ENCODE data around the gene ARHGAP4.

The ARHGAP4 gene

GRCh38 chrX:153903991-153904957 is 21.8 kb downstream of the ARHGAP4 start, which contains the start of gene AVPR2:
TSS of gene AVPR2 (plus strand) at chrX:153904673. CDS start at chrX:153905146, 473 bp downstream.
- Histone ChIP-seq H3K36me3 (ENCODE audit: insufficient read depth, low read length) (no peaks in the 10 kb centered on the region), H3K9ac (ENCODE audit: low read depth, low read length) (no peak within 1 kb of the TSS; the same call in none of the 2 replicates), H3K9me3 (ENCODE audit: control insufficient read depth, insufficient read depth, low read length) (no peaks in the 10 kb centered on the region), H3K4me1 (ENCODE audit: insufficient read depth, low read length) (peaks cover 35% of the 10 kb centered on the region; the same call in 1 of the 2 replicates)

- H3K36me3 ChIP-seq (ENCODE audit: insufficient read depth, low read length) = no peaks in the 10 kb centered on the region
- no peaks in the 10 kb centered on the region for H3K9me3 ChIP-seq (ENCODE audit: control insufficient read depth, insufficient read depth, low read length)
- peaks cover 29% of the 10 kb centered on the region; the same call in 1 of the 2 replicates for H3K4me1 ChIP-seq (ENCODE audit: insufficient read depth, low read length)
- no peak overlapping the region; the same call in 1 of the 2 replicates for H3K9ac ChIP-seq (ENCODE audit: low read depth, low read length)
These were observed 22.7 kb downstream of the ARHGAP4 start for GRCh38 chrX:153903238-153903980.

- Histone ChIP-seq H3K36me3 (ENCODE audit: insufficient read depth, low read length) (no peaks in the 10 kb centered on the region), H3K4me1 (ENCODE audit: insufficient read depth, low read length) (peaks cover 29% of the 10 kb centered on the region; the same call in 1 of the 2 replicates)
These were observed 23.7 kb downstream of the ARHGAP4 start for GRCh38 chrX:153902385-153902784.

GRCh38 chrX:153901753-153902140 is 24.3 kb downstream of the ARHGAP4 start:
- Histone ChIP-seq H3K9ac (ENCODE audit: low read depth, low read length) (no peak overlapping the region), H3K9me3 (ENCODE audit: control insufficient read depth, insufficient read depth, low read length) (no peaks in the 10 kb centered on the region), H3K36me3 (ENCODE audit: insufficient read depth, low read length) (no peaks in the 10 kb centered on the region), H3K4me1 (ENCODE audit: insufficient read depth, low read length) (peaks cover 29% of the 10 kb centered on the region; the same call in 1 of the 2 replicates)

More at GRCh38 chrX:153902385-153902784, 23.7 kb downstream of the ARHGAP4 start:
- H3K9me3 ChIP-seq (ENCODE audit: control insufficient read depth, insufficient read depth, low read length) = no peaks in the 10 kb centered on the region
- H3K9ac ChIP-seq (ENCODE audit: low read depth, low read length) = no peak overlapping the region

GRCh38 chrX:153900831-153901752 is 25.0 kb downstream of the ARHGAP4 start:
- Histone ChIP-seq H3K9ac (ENCODE audit: low read depth, low read length) (no peak overlapping the region), H3K36me3 (ENCODE audit: insufficient read depth, low read length) (no peaks in the 10 kb centered on the region), H3K4me1 (ENCODE audit: insufficient read depth, low read length) (peaks cover 29% of the 10 kb centered on the region; the same call in 1 of the 2 replicates), H3K9me3 (ENCODE audit: control insufficient read depth, insufficient read depth, low read length) (no peaks in the 10 kb centered on the region)

- no peak overlapping the region for H3K9ac ChIP-seq (ENCODE audit: low read depth, low read length)
- no peaks in the 10 kb centered on the region for H3K36me3 ChIP-seq (ENCODE audit: insufficient read depth, low read length)
- no peaks in the 10 kb centered on the region for H3K9me3 ChIP-seq (ENCODE audit: control insufficient read depth, insufficient read depth, low read length)
- peaks cover 18% of the 10 kb centered on the region; the same call in 1 of the 2 replicates for H3K4me1 ChIP-seq (ENCODE audit: insufficient read depth, low read length)
These were observed 28.2 kb downstream of the ARHGAP4 start for GRCh38 chrX:153897899-153898298.

- peaks cover 30% of the 10 kb centered on the region for H3K4me1 ChIP-seq (ENCODE audit: insufficient read depth, low read length)
- no peaks in the 10 kb centered on the region for H3K36me3 ChIP-seq (ENCODE audit: insufficient read depth, low read length)
- H3K9ac ChIP-seq (ENCODE audit: low read depth, low read length) = no peak overlapping the region
- H3K9me3 ChIP-seq (ENCODE audit: control insufficient read depth, insufficient read depth, low read length) = no peaks in the 10 kb centered on the region
These were observed 36.9 kb downstream of the ARHGAP4 start for GRCh38 chrX:153889123-153889522.

- H3K9ac ChIP-seq (ENCODE audit: low read depth, low read length) = no peak overlapping the region
- no peaks in the 10 kb centered on the region for H3K9me3 ChIP-seq (ENCODE audit: control insufficient read depth, insufficient read depth, low read length)
- peaks cover 37% of the 10 kb centered on the region for H3K4me1 ChIP-seq (ENCODE audit: insufficient read depth, low read length)
- H3K36me3 ChIP-seq (ENCODE audit: insufficient read depth, low read length) = no peaks in the 10 kb centered on the region
These were observed 37.7 kb downstream of the ARHGAP4 start for GRCh38 chrX:153888344-153888743.

- H3K4me1 ChIP-seq (ENCODE audit: insufficient read depth, low read length) = peaks cover 39% of the 10 kb centered on the region
- H3K36me3 ChIP-seq (ENCODE audit: insufficient read depth, low read length) = no peaks in the 10 kb centered on the region
- H3K9me3 ChIP-seq (ENCODE audit: control insufficient read depth, insufficient read depth, low read length) = no peaks in the 10 kb centered on the region
- peak overlapping the region; percentile 56; the same call in 1 of the 2 replicates for H3K9ac ChIP-seq (ENCODE audit: low read depth, low read length)
These were observed 38.7 kb downstream of the ARHGAP4 start for GRCh38 chrX:153887385-153887784.

- Histone ChIP-seq H3K9me3 (ENCODE audit: control insufficient read depth, insufficient read depth, low read length) (no peaks in the 10 kb centered on the region), H3K36me3 (ENCODE audit: insufficient read depth, low read length) (no peaks in the 10 kb centered on the region), H3K4me1 (ENCODE audit: insufficient read depth, low read length) (peaks cover 37% of the 10 kb centered on the region), H3K9ac (ENCODE audit: low read depth, low read length) (peak overlapping the region; percentile 56)
These were observed 39.1 kb downstream of the ARHGAP4 start for GRCh38 chrX:153886915-153887314.

- peak within 1 kb of the TSS; percentile 63 for H3K9ac ChIP-seq (ENCODE audit: low read depth, low read length)
- peaks cover 43% of the 10 kb centered on the region for H3K4me1 ChIP-seq (ENCODE audit: insufficient read depth, low read length)
- no peaks in the 10 kb centered on the region for H3K9me3 ChIP-seq (ENCODE audit: control insufficient read depth, insufficient read depth, low read length)
- no peaks in the 10 kb centered on the region for H3K36me3 ChIP-seq (ENCODE audit: insufficient read depth, low read length)
These were observed 39.8 kb downstream of the ARHGAP4 start, which contains the start of gene L1CAM for GRCh38 chrX:153885968-153886903. TSS of gene L1CAM (minus strand) at chrX:153886173. CDS start at chrX:153875836, 10,337 bp downstream.

GRCh38 chrX:153885208-153885787 is 40.8 kb downstream of the ARHGAP4 start:
- Histone ChIP-seq H3K36me3 (ENCODE audit: insufficient read depth, low read length) (no peaks in the 10 kb centered on the region), H3K9ac (ENCODE audit: low read depth, low read length) (peak overlapping the region; percentile 63), H3K9me3 (ENCODE audit: control insufficient read depth, insufficient read depth, low read length) (no peaks in the 10 kb centered on the region), H3K4me1 (ENCODE audit: insufficient read depth, low read length) (peaks cover 52% of the 10 kb centered on the region)

All from ES-I3 (cell line).